Natural killer cell (primary cell): ENCODE measurements around the gene DHRS3. TPM values are rescaled to one million over a fixed set of nuclear protein-coding genes. Genes with fewer than 3 reads are reported as not detected.

ENCODE experiments used
- ATAC-seq, 3 donors: fragments of 150-1000 bp in 2 of 3; fragments of 200-7000 bp in 1 of 3; cut with Tn5 transposase; 1 replicate in 1 of 3; 2 replicates in 2 of 3; pipeline ENCODE4 v1.10.0; 2021; ENCODE audit warnings: mild to moderate bottlenecking in 2 of 3, moderate library complexity in 2 of 3
- DNase-seq, 2 donors: peaks; one replicate each; pipeline versions ENCODE4 v3.0.0 to v3.0.0-alpha.2; 2013 to 2021; ENCODE audit warnings: mixed read lengths in 1 of 2
- H3K27ac ChIP-seq: one replicate; pipeline ENCODE4 v1.5.1; 2013; ENCODE audit warnings: mild to moderate bottlenecking, low read length
- H3K27me3 ChIP-seq: one replicate; pipeline ENCODE4 v1.6.1; 2013; ENCODE audit warnings: low read length; ENCODE audit not compliant: control insufficient read depth, insufficient read depth
- H3K36me3 ChIP-seq: one replicate; pipeline ENCODE4 v1.6.1; 2013; ENCODE audit warnings: low read length; ENCODE audit not compliant: control insufficient read depth, insufficient read depth
- H3K4me1 ChIP-seq: one replicate; pipeline ENCODE4 v1.6.1; 2013; ENCODE audit warnings: low read length; ENCODE audit not compliant: control insufficient read depth, insufficient read depth
- H3K4me3 ChIP-seq: one replicate; pipeline ENCODE4 v1.5.1; 2013; ENCODE audit warnings: low read length
- H3K9me3 ChIP-seq: one replicate; pipeline ENCODE4 v1.6.1; 2013; ENCODE audit warnings: low read length; ENCODE audit not compliant: control insufficient read depth, insufficient read depth
- H3K27ac Mint-ChIP-seq, 2 donors: one replicate each; pipeline ENCODE4 v1.8.0; 2022; ENCODE audit warnings: mild to moderate bottlenecking in 2 of 2, mixed read lengths in 2 of 2, moderate library complexity in 1 of 2
- H3K27me3 Mint-ChIP-seq, 2 donors: one replicate each; pipeline ENCODE4 v1.8.0; 2022; ENCODE audit warnings: low read depth in 2 of 2, mixed read lengths in 2 of 2
- H3K36me3 Mint-ChIP-seq: one replicate; pipeline ENCODE4 v1.8.0; 2022; ENCODE audit warnings: mixed read lengths
- H3K4me1 Mint-ChIP-seq, 2 donors: one replicate each; pipeline ENCODE4 v1.8.0; 2022; ENCODE audit warnings: mixed read lengths in 2 of 2
- H3K4me3 Mint-ChIP-seq: one replicate; pipeline ENCODE4 v1.8.0; 2022; ENCODE audit warnings: mild to moderate bottlenecking, moderate library complexity, mixed read lengths
- H3K9me3 Mint-ChIP-seq, 2 donors: one replicate each; pipeline ENCODE4 v1.8.0; 2022; ENCODE audit warnings: mixed read lengths in 2 of 2
- WGBS: methylation state at CpG from one replicate; pipeline ENCODE4 v1.1.7; 2013; ENCODE audit warnings: missing lambda C conversion rate; ENCODE audit not compliant: insufficient coverage; 5-methylcytosine and 5-hydroxymethylcytosine counted together
- intact Hi-C: fragments of 100-400 bp; cut with micrococcal nuclease; formaldehyde crosslinking; loops from one replicate; pipeline ENCODE4 v1.14.2; 2022
- total RNA-seq, 4 donors: library from RNA; stranded (reverse); fragments of 120-200 nt in 1 of 4; gene quantifications; one replicate each; pipeline versions ENCODE4 v1.2.3 to v1.2.4, GENCODE V29; 2013 to 2022
- TF ChIP-seq, protein P1 (sequence below): fragments of 200-600 bp; IDR thresholded peaks from one replicate; pipeline ENCODE4 v1.8.0; 2022; ENCODE audit warnings: antibody characterized with exemption

Gene DHRS3
- total RNA-seq, 3 donors from 2014 or later (not counting 1 experiment from before 2014, with no cell fraction given), result 106 to 175 (median 153) TPM

DNA sequence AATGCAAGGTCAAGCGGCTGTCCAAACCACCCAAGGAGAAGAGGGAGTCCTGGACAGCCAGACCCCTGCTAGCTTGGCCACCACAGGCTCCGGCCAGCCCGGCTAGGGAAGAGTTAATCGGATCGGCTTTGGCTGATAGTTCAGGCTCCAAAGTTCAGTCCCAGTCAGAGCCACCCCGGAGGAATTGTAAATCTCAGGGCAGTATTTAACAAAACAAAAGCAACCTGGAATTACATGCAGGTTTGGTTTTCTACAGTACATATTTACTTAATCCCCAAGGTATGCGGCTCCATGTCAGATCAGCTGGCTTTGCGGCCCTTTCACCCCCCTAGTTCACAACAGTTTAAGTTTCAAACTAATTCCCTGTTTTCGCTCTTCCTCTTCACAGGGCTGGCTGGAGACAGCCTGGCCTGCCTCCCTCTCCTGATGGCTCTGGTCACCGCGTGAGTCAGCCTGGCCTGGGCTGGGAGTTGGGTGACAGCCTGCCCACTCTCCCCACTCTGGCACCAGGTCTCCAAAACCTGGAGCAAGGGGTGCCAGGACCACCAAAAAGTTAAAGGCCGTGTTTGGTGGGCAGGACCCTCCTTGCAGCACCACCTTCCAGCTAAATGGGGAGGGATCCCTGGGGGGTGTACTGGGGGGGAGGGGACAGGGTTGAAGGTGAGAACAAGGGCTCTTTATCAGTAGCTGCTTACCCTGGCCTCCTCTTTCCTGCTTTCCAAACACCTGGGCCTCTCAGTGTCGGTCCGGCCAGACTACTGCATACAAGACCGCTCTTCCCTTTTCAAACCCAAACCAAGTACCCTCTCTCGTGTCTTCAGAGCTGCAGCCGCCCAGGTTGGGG is 1.9 kb downstream of the DHRS3 start:
- no peak for ATAC-seq
- Mint-ChIP-seq H3K36me3 (peaks cover 2% of the 10 kb centered on the region), H3K9me3 (no peaks in the 10 kb centered on the region), H3K4me1 (peaks cover 77 to 92% of the 10 kb centered on the region in 2 donors), H3K27ac (peak overlapping the region; percentile 96 to 97), H3K4me3 (peak overlapping the region; percentile 100), H3K27me3 (no peaks in the 10 kb centered on the region)
- peaks cover 10% of the 10 kb centered on the region for H3K36me3 ChIP-seq
- peak overlapping the region; percentile 58 for H3K4me3 ChIP-seq
- intact Hi-C loops, result no loop called here
- WGBS, result 24% methylated on average over 17 of the region's 17 CpGs
- TF ChIP-seq, protein P1, sequence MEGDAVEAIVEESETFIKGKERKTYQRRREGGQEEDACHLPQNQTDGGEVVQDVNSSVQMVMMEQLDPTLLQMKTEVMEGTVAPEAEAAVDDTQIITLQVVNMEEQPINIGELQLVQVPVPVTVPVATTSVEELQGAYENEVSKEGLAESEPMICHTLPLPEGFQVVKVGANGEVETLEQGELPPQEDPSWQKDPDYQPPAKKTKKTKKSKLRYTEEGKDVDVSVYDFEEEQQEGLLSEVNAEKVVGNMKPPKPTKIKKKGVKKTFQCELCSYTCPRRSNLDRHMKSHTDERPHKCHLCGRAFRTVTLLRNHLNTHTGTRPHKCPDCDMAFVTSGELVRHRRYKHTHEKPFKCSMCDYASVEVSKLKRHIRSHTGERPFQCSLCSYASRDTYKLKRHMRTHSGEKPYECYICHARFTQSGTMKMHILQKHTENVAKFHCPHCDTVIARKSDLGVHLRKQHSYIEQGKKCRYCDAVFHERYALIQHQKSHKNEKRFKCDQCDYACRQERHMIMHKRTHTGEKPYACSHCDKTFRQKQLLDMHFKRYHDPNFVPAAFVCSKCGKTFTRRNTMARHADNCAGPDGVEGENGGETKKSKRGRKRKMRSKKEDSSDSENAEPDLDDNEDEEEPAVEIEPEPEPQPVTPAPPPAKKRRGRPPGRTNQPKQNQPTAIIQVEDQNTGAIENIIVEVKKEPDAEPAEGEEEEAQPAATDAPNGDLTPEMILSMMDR, result no peak
- H3K27me3 ChIP-seq, result no peaks in the 10 kb centered on the region
- H3K27ac ChIP-seq, result peak overlapping the region; percentile 66
- no peaks in the 10 kb centered on the region for H3K9me3 ChIP-seq
- peaks cover 69% of the 10 kb centered on the region for H3K4me1 ChIP-seq
- DNase-seq, result peak in 1 of 2 donors; percentile 36

DNA sequence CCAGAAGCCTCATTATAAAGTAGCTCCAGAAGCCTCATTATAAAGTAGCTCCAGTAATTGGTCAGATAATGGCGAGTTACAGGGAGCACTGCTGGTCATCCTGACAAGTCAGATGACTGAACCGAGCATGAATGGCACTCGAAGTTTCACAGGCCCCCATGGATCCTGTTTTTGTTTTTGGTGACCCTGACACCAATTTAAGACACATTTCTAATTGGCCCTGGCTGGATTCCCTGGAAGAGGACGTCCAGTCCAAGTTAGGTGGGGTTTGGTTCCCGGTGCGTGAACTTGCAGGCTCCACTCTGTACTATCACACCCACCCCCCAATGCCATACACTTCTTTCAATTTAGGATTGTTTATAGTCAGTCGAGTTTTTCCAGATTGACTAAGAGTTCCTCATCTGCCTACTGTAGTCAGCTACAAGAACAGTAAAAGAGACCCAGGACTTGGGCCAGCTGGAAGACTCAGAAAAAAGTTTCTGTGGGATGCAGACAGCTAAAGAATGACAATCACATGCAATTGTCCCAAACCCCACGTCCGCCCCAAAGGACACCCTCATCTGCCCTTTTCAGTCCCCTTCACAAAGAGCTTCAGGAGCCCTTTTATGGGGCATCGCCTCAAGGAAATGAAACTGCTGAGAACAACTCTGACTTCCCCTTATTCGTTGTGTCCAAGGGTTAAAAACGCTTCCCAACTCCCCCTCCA is 2.7 kb downstream of the DHRS3 start:
- intact Hi-C loops, result no loop called here
- TF ChIP-seq, protein P1, result no peak
- no peaks in the 10 kb centered on the region for H3K9me3 Mint-ChIP-seq
- H3K27me3 ChIP-seq, result no peaks in the 10 kb centered on the region
- peaks cover 61% of the 10 kb centered on the region for H3K4me1 ChIP-seq
- peaks cover 9% of the 10 kb centered on the region for H3K36me3 Mint-ChIP-seq
- H3K27me3 Mint-ChIP-seq, result no peaks in the 10 kb centered on the region
- peak overlapping the region; percentile 96 to 97 for H3K27ac Mint-ChIP-seq
- H3K27ac ChIP-seq, result peak overlapping the region; percentile 66
- H3K4me1 Mint-ChIP-seq, result peaks cover 78 to 93% of the 10 kb centered on the region in 2 donors
- ATAC-seq (no peak), DNase-seq (no peak)
- WGBS, result 51% methylated on average over 12 of the region's 12 CpGs
- peaks cover 14% of the 10 kb centered on the region for H3K36me3 ChIP-seq
- peak overlapping the region; percentile 100 for H3K4me3 Mint-ChIP-seq
- peak overlapping the region; percentile 58 for H3K4me3 ChIP-seq
- H3K9me3 ChIP-seq, result no peaks in the 10 kb centered on the region

DNA sequence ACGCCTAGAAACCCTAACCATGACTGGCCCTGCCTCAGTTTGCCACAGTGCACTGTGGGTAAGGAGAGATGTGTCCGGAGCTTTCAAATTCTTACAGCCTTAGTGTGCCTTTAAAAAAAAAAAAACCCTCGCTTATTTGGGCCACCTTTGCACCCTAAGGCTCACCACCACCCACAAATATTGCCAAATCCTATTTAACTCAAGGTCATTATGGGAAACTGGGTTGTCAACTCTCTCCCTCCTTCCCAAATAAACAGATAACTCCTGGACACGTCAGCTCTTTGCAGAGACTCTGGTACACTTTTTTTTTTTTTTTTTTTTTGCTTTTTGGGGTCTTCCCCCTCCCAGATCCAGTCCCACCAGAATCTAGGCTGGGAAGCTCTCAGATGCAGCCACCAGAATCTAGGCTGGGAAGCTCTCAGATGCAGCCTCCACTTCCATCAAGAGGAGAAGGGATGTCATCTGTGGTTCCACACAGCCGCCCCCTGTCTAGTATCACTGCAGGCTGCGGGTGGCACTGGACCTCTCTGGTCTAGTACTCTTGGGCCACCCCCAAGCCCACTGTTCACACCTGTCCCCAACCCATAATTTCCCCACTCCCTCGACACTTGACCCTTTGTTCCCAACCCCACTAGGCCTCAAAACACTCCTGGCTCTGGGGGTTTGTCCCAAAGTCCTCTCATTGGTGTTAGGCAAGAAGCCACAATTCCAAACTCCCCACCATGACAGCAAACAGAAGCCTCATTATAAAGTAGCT is 3.4 kb downstream of the DHRS3 start:
- peaks cover 56% of the 10 kb centered on the region for H3K4me1 ChIP-seq
- DNase-seq (no peak), ATAC-seq (no peak)
- intact Hi-C loops, result no loop called here
- Mint-ChIP-seq H3K27ac (peak overlapping the region; percentile 96 to 97), H3K27me3 (no peaks in the 10 kb centered on the region), H3K4me3 (peak overlapping the region; percentile 100), H3K4me1 (peaks cover 79 to 93% of the 10 kb centered on the region in 2 donors), H3K9me3 (no peaks in the 10 kb centered on the region), H3K36me3 (peaks cover 9% of the 10 kb centered on the region)
- H3K27me3 ChIP-seq, result no peaks in the 10 kb centered on the region
- peak overlapping the region; percentile 66 for H3K27ac ChIP-seq
- TF ChIP-seq, protein P1, result no peak
- peaks cover 14% of the 10 kb centered on the region for H3K36me3 ChIP-seq
- no peaks in the 10 kb centered on the region for H3K9me3 ChIP-seq
- peak overlapping the region; percentile 58 for H3K4me3 ChIP-seq
- WGBS, result 76% methylated on average over 7 of the region's 7 CpGs
